ENCODE data around the gene RAD21L1. TPM values are rescaled to one million over a fixed set of nuclear protein-coding genes. Genes with fewer than 3 reads are reported as not detected.

The RAD21L1 gene
- total RNA-seq, 4 donors from 2014 or later, result not detected

- no peak overlapping the region for H3K27ac ChIP-seq
- TF ChIP-seq CTCF (IDR thresholded peaks at IDR 0.05) (no peak), POLR2A (IDR thresholded peaks at IDR 0.05) (no peak)
- no peaks in the 10 kb centered on the region for H3K9me3 ChIP-seq
- 70 to 76% methylated on average over 2 to 3 of the region's 3 CpGs for WGBS, 2 donors
- H3K4me1 ChIP-seq, result peaks cover 0 to 6% (median 3%) of the 10 kb centered on the region in 3 donors
- H3K36me3 ChIP-seq, result no peaks in the 10 kb centered on the region
- intact Hi-C loops (cut with DNase I), result no loop called here
- no peak for DNase-seq
- no peak overlapping the region for H3K4me3 ChIP-seq
- peaks cover 0 to 28% (median 0%) of the 10 kb centered on the region in 4 donors for H3K27me3 ChIP-seq
These were observed 35.0 kb upstream of the RAD21L1 start for GRCh38 chr20:1190847-1191246.

- no peak for DNase-seq
- H3K27ac ChIP-seq, result no peak overlapping the region
- no peaks in the 10 kb centered on the region for H3K9me3 ChIP-seq
- H3K4me3 ChIP-seq, result no peak overlapping the region
- TF ChIP-seq POLR2A (IDR thresholded peaks at IDR 0.05), result no peak
- no peak for TF ChIP-seq CTCF (IDR thresholded peaks at IDR 0.05)
- H3K4me1 ChIP-seq, result peaks cover 0 to 1% (median 0%) of the 10 kb centered on the region in 3 donors
- no peaks in the 10 kb centered on the region for H3K36me3 ChIP-seq
- peaks cover 0 to 24% (median 0%) of the 10 kb centered on the region in 4 donors for H3K27me3 ChIP-seq
- 52 to 57% methylated on average over 3 of the region's 3 CpGs for WGBS, 2 donors
- intact Hi-C loops (cut with DNase I), result no loop called here
These were observed 34.5 kb upstream of the RAD21L1 start for GRCh38 chr20:1191299-1191698.

DNA sequence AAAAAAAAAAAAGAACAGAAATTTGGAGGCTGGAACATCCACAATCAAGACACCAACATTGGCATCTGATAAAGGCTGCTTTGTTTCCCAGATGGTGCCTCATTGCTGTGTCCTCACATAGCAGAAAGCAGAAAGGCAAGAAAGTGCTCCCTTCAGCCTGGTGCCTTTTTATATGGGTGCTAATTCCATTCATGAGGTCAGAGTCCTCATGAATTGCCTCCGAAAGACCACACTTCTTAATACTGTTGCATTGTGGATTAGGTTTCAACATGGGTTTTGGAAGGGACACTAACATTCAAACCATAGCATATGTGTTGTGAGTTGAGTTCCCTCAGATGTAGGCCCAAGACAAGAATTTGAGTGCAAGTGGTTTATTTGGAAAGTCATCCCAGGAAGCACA is 30.6 kb upstream of the RAD21L1 start:
- no peak overlapping the region for H3K4me3 ChIP-seq
- intact Hi-C loops (cut with DNase I), result no loop called here
- no peak for DNase-seq
- H3K27me3 ChIP-seq, result peaks cover 0 to 6% (median 0%) of the 10 kb centered on the region in 4 donors
- no peaks in the 10 kb centered on the region for H3K36me3 ChIP-seq
- no peaks in the 10 kb centered on the region for H3K9me3 ChIP-seq
- H3K27ac ChIP-seq, result no peak overlapping the region
- TF ChIP-seq POLR2A (IDR thresholded peaks at IDR 0.05), result no peak
- no peak for TF ChIP-seq CTCF (IDR thresholded peaks at IDR 0.05)
- H3K4me1 ChIP-seq, result peaks cover 0 to 6% (median 0%) of the 10 kb centered on the region in 3 donors
- 89 to 92% methylated on average over 1 of the region's 1 CpG for WGBS, 2 donors

DNA sequence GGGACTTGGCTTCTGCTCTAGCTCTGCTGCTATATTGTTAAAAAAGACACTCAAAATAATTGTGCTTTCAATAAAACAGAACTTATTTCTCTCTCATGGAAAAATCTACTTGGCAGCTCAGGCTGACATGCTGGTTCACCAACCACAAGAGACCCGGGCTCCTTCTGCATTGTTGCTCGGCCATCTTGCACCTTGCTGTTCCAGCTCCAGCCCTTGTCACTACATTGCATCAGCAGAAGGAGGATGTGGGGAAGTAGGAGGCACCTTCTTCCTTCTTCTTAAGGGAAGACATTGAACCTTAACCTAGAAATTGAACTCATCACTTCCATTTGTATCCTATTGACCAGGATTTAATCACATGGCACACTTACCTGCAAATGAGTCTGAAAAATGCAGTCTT is 29.2 kb upstream of the RAD21L1 start:
- no peaks in the 10 kb centered on the region for H3K36me3 ChIP-seq
- peaks cover 0 to 6% (median 0%) of the 10 kb centered on the region in 3 donors for H3K4me1 ChIP-seq
- no peak for DNase-seq
- intact Hi-C loops (cut with DNase I), result no loop called here
- H3K9me3 ChIP-seq, result no peaks in the 10 kb centered on the region
- 68 to 83% methylated on average over 2 of the region's 2 CpGs for WGBS, 2 donors
- H3K27me3 ChIP-seq, result peaks cover 0 to 5% (median 0%) of the 10 kb centered on the region in 4 donors
- no peak overlapping the region for H3K4me3 ChIP-seq
- no peak overlapping the region for H3K27ac ChIP-seq
- no peak for TF ChIP-seq CTCF (IDR thresholded peaks at IDR 0.05)
- no peak for TF ChIP-seq POLR2A (IDR thresholded peaks at IDR 0.05)

- Histone ChIP-seq H3K27ac (no peak overlapping the region), H3K9me3 (no peaks in the 10 kb centered on the region), H3K4me3 (no peak overlapping the region), H3K4me1 (peaks cover 0 to 9% (median 0%) of the 10 kb centered on the region in 3 donors), H3K36me3 (no peaks in the 10 kb centered on the region), H3K27me3 (peaks cover 0 to 5% (median 0%) of the 10 kb centered on the region in 4 donors)
- no peak for TF ChIP-seq CTCF (IDR thresholded peaks at IDR 0.05)
- TF ChIP-seq POLR2A (IDR thresholded peaks at IDR 0.05), result no peak
- no peak for DNase-seq
- 78 to 82% methylated on average over 7 of the region's 7 CpGs for WGBS, 2 donors
- intact Hi-C loops (cut with DNase I), result no loop called here
These were observed 28.0 kb upstream of the RAD21L1 start for GRCh38 chr20:1197801-1198200.
